ENCODE measurements around the gene PTPRO. TPM values are rescaled to one million over a fixed set of nuclear protein-coding genes. Genes with fewer than 3 reads are reported as not detected.

The PTPRO gene
- total RNA-seq, 4 donors from 2014 or later: 1.2 to 4.1 (median 2.1) TPM

DNA sequence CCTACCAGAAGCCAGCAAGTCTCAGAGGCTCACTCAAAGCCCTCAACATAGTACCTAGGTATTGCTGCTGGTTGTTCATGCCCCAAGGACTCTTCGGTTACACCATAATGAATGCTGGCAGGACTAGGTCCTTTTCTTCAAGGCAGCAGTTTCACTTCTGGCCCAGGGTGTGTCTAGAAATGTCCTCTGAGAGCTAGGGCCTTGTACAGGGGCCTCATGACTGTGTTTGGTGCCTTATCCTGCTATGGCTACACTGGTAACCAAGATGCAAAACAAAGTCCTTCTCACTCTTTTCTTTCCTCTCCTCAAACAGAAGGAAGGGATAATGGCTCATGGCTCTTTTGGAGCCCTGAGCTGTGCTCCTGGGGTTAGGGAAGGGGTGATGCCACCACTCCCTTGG is 15.2 kb upstream of the PTPRO start:
- Histone ChIP-seq H3K4me1 (no peaks in the 10 kb centered on the region), H3K27ac (no peak overlapping the region), H3K9me3 (no peaks in the 10 kb centered on the region), H3K36me3 (no peaks in the 10 kb centered on the region), H3K27me3 (no peaks in the 10 kb centered on the region), H3K4me3 (no peak overlapping the region)
- DNase-seq: no peak
- TF ChIP-seq POLR2A (IDR thresholded peaks at IDR 0.05): no peak
- TF ChIP-seq, protein P1, sequence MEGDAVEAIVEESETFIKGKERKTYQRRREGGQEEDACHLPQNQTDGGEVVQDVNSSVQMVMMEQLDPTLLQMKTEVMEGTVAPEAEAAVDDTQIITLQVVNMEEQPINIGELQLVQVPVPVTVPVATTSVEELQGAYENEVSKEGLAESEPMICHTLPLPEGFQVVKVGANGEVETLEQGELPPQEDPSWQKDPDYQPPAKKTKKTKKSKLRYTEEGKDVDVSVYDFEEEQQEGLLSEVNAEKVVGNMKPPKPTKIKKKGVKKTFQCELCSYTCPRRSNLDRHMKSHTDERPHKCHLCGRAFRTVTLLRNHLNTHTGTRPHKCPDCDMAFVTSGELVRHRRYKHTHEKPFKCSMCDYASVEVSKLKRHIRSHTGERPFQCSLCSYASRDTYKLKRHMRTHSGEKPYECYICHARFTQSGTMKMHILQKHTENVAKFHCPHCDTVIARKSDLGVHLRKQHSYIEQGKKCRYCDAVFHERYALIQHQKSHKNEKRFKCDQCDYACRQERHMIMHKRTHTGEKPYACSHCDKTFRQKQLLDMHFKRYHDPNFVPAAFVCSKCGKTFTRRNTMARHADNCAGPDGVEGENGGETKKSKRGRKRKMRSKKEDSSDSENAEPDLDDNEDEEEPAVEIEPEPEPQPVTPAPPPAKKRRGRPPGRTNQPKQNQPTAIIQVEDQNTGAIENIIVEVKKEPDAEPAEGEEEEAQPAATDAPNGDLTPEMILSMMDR (IDR thresholded peaks at IDR 0.05): no peak

DNA sequence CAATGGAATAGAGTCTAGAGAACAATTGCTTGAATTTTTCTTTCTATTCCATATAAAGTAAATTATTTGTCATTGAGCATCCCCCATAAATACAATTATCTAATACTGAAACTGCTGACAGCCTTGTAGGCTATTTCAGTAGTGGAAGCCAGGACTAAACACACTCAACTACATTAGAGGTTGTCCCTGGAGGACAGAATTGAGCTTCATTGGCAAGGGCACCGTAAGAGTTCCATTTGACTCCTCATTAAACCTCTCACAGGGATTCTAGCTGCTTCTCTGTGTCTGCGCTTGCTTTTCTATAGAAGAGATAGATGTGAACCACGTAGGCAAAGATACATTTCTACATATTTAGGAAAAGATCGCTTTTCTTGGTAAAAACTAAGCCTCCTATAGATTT is 3.5 kb upstream of the PTPRO start:
- Histone ChIP-seq H3K4me1 (peaks cover 0 to 14% (median 0%) of the 10 kb centered on the region in 4 donors), H3K27me3 (peaks cover 0 to 11% of the 10 kb centered on the region in 2 donors), H3K27ac (no peak overlapping the region), H3K9me3 (no peaks in the 10 kb centered on the region), H3K4me3 (no peak overlapping the region), H3K36me3 (no peaks in the 10 kb centered on the region)
- TF ChIP-seq POLR2A (IDR thresholded peaks at IDR 0.05): no peak
- TF ChIP-seq, protein P1 (IDR thresholded peaks at IDR 0.05): no peak
- no peak for DNase-seq

DNA sequence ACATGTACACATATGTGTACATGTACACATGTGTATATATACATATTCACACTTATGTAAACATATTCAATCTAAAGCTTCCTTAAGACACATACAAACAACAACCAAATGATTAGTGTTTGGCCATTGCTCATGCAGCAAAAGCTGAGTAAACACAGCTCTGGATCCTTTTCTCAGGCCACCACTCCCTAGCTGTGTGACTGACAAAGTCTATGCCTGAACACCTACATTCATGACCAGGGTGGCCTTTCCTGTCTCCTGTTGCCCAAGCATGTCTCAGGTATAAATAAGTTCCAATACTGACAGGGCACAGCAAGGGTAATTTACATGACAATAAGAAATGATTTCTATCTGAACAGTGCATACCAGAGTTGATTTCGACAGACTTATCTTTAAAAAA is 1.4 kb upstream of the PTPRO start:
- H3K4me1 ChIP-seq: peaks cover 0 to 14% (median 0%) of the 10 kb centered on the region in 4 donors
- H3K36me3 ChIP-seq: no peaks in the 10 kb centered on the region
- no peak overlapping the region for H3K4me3 ChIP-seq
- H3K27me3 ChIP-seq: peaks cover 0 to 11% of the 10 kb centered on the region in 2 donors
- no peaks in the 10 kb centered on the region for H3K9me3 ChIP-seq
- no peak for TF ChIP-seq POLR2A (IDR thresholded peaks at IDR 0.05)
- TF ChIP-seq, protein P1 (IDR thresholded peaks at IDR 0.05): no peak
- H3K27ac ChIP-seq: no peak overlapping the region
- no peak for DNase-seq

DNA sequence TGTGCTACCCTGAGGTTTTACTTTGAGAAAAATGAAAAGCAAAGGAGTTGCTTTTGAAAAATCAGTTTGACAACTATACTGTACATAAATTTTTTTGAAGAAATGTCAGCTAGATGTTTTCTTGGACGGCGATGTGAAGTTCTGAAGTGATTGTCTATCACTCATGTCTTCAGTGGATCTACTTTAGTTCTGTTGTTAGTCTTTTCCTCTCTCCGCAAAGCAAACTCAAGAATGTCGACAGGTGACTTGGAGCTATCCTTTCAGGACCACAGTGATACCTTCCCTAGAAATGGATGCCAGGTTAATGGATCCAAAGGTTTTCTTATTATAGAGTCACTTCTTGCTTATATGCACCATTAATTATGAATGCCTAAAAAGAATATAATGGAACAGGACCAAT is 1.2 kb downstream of the PTPRO start:
- Histone ChIP-seq H3K9me3 (no peaks in the 10 kb centered on the region), H3K27ac (no peak overlapping the region), H3K4me1 (peaks cover 0 to 14% (median 0%) of the 10 kb centered on the region in 4 donors), H3K4me3 (no peak overlapping the region), H3K27me3 (peaks cover 0 to 11% of the 10 kb centered on the region in 2 donors), H3K36me3 (no peaks in the 10 kb centered on the region)
- TF ChIP-seq, protein P1 (IDR thresholded peaks at IDR 0.05): no peak
- TF ChIP-seq POLR2A (IDR thresholded peaks at IDR 0.05): no peak
- DNase-seq: no peak

DNA sequence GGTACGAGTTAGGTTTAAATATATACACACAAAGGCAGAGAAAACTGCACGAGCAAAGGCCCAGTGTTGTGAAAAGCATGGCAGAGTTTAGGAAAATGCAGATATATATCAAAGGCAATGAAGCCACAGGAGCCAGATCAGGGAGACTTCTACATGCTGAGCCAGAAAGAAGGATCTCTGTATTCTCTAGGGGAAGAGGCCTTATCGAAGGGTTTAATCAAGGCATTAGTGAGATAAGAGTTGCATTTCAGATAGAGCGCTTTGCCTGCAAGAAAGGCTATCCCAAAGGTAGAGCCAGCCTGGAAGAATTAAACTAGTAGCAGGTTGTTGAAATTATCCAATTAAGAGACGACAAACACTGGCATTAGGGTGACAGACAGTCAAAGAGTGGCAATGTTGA is 7.6 kb downstream of the PTPRO start:
- TF ChIP-seq POLR2A (IDR thresholded peaks at IDR 0.05): no peak
- no peak overlapping the region for H3K27ac ChIP-seq
- no peak for DNase-seq
- H3K27me3 ChIP-seq: no peaks in the 10 kb centered on the region
- H3K4me1 ChIP-seq: no peaks in the 10 kb centered on the region
- no peak overlapping the region for H3K4me3 ChIP-seq
- H3K9me3 ChIP-seq: no peaks in the 10 kb centered on the region
- no peaks in the 10 kb centered on the region for H3K36me3 ChIP-seq

DNA sequence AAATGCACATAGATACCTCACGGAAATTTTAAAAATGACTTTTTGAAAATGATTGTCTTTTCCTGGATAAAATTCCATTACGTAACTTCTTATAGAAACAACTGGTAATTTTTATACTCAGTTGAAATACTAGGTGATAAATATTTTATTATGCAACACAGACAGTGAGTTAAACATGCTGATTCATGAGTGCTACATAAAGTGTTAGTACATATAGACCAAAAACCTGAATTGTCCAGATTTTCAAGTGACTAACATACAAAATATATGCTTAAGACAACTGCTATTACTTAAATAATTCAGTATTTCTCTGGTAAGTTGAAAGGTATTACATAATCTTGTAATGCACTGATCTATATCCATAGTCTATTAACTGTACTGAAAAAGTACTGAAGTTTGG is 11.9 kb downstream of the PTPRO start:
- H3K27ac ChIP-seq: no peak overlapping the region
- TF ChIP-seq, protein P1 (IDR thresholded peaks at IDR 0.05): no peak
- no peak for TF ChIP-seq POLR2A (IDR thresholded peaks at IDR 0.05)
- no peaks in the 10 kb centered on the region for H3K9me3 ChIP-seq
- H3K36me3 ChIP-seq: no peaks in the 10 kb centered on the region
- no peak overlapping the region for H3K4me3 ChIP-seq
- no peaks in the 10 kb centered on the region for H3K4me1 ChIP-seq
- DNase-seq: no peak
- H3K27me3 ChIP-seq: no peaks in the 10 kb centered on the region

All from Peyer's patch (tissue), 4 donors.